GM21529 (cell line): Measurements from ENCODE around the gene NCSTN.

Experiments used
- ATAC-seq: cut with Tn5 transposase; IDR thresholded peaks from one replicate; pipeline ENCODE4 v1.9.1; 2021; ENCODE audit not compliant: unreplicated experiment

NCSTN gene

DNA sequence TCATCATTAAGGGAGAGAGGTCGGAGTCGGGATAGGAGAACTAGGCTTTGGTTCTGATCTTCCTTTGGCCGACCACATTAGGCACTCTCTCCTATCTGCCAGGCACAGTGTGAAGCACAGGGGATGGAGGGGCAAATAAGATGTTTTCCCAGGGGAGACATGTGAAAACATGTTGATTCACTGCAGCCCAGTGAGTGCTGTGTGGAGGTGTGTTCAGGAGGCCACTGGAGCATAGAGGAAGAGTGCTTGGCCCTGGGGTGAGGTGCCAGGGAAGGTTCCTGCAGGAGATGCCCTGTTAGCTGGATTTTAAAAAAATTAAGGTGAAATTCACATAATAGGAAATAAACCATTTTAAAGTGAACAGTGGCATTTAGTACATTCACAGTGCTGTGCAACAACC lies 60.9 kb downstream of the NCSTN start:
- no peak for ATAC-seq

DNA sequence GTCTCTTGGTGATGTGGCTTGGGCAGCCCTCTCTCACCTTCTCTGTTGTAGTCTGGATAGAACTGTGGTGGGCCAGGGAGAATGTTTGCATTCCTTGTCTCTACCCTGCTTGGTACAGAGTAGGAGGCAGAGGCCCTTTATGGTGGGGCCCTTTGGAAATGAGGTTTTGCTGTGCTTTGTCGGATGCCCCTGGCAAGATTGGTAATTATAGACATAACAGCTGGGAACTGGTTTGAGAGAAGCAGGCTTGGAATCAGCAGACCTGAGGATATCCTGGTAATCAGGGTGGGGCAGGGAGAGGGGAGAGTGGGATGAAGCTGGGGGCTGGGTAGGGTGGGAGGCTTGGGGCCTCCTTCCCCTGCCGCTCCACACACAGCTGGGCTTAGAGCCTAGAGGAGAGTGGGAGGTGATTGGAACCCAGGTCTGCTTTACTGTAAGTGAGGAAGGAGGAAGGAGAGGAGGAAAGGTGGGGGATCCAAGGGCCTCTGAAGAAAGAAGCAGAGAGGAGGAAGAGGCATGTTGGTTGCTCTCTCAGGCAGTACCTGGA lies 62.2 kb downstream of the NCSTN start:
- ATAC-seq: no peak

DNA sequence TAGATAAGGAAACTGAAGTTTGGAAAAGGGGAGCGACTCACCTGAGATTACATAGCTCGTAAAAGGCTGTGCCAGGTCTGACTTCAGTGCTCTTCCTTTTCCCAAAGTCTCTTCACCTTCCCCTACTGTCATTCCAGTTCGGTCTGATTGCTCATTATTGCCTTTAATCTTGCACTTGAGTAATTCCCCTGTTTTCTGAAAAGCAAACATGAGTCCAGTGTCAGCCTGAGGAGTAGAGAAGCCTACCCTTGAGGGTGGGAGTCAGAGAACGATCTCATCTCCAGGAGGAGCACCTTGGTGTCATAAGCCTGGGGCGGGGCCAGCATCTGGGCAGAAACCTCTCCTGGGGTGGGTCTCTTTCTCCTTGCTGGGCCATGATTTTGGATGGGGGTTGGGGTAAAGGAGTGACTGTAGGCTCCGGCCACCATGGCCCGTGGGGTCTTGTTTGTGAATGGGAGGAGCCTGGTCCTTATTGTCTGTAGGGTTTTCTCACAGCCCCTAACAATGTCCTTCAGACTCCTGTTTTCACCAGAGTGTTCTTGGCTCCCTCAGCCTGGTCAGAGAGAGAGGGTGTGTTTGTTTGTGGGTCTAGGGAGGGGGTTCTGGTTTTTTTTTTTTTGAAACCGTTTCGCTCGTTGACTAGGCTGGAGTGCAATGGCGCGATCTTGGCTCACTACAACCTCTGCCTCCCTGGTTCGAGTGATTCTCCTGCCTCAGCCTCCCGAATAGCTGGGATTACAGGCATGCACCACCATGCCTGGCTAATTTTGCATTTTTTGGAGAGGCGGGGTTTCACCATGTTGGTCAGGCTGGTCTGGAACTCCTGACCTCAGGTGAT lies 63.2 kb downstream of the NCSTN start:
- ATAC-seq: no peak

DNA sequence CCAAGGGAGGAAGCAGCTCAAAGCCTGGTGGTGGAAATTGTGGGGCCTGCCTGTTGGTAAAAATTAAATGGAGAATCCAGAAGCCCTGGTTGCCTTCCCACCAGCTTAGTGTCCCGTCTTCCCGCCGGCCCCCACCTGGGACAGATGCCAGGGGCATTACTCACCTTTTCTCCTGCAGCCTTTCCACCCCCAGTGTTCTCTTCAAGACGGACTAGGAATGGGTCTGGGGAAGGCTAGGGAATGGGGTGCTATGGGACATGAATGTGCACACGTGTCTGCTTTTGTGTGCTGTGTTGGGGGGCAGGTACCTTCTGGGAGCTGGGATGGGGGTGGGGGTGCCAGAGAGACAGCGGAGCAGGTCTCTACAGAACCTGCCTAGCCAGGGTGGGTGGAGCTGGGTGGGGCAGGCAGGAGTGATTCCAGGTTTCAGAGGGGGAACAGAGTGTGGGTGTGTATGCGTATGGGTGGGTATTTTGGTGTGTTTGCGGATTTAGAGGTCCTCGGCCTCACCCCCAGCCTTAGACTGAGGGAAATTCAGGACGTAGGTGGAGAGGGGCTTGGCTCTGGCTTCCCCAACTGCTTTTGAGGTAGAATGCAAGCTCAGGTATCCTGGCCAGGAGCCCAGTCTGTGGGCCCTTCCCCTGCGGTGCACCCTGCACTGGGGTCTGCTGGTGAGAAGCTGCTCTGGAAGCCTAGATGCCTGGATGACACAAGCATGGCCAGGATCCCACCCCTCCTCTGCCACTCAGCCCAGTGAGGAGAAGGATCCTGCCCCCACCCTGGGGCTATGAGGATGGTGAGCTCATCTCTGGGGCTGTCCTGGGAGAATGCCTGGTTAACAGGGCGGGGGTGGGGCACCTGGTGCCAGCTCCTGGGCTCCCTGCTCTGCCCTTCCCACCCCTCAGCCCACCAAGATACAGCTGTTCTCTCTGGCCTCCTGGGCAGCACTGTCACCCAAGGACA lies 64.9 kb downstream of the NCSTN start:
- ATAC-seq: no peak
